IgD-negative memory B cell (primary cell): ENCODE results near the gene SLC1A2. TPM values are rescaled to one million over a fixed set of nuclear protein-coding genes. Genes with fewer than 3 reads are reported as not detected.

Experiments used
- H3K27ac Mint-ChIP-seq, 3 donors: one replicate each; pipeline ENCODE4 v1.8.0; 2020 to 2022; ENCODE audit warnings: mild to moderate bottlenecking in 3 of 3, mixed read lengths in 3 of 3, moderate library complexity in 1 of 3
- H3K27me3 Mint-ChIP-seq: one replicate; pipeline ENCODE4 v1.8.0; 2021; ENCODE audit warnings: mixed read lengths
- H3K36me3 Mint-ChIP-seq: one replicate; pipeline ENCODE4 v1.8.0; 2020; ENCODE audit warnings: mild to moderate bottlenecking, mixed read lengths
- H3K4me1 Mint-ChIP-seq, 3 donors: one replicate each; pipeline ENCODE4 v1.8.0; 2020 to 2022; ENCODE audit warnings: mixed read lengths in 3 of 3, mild to moderate bottlenecking in 1 of 3
- H3K4me3 Mint-ChIP-seq, 4 donors: one replicate each; pipeline ENCODE4 v1.8.0; 2020 to 2022; ENCODE audit warnings: mild to moderate bottlenecking in 4 of 4, mixed read lengths in 4 of 4, moderate library complexity in 3 of 4
- H3K9me3 Mint-ChIP-seq, 3 donors: one replicate each; pipeline ENCODE4 v1.8.0; 2020 to 2021; ENCODE audit warnings: mixed read lengths in 3 of 3, mild to moderate bottlenecking in 1 of 3
- polyA plus RNA-seq: library from polyadenylated mRNA; unstranded; fragments of 300-500 nt; fragmentation: Illumina TruSeq; gene quantifications from one replicate; pipeline ENCODE4 v1.2.3, GENCODE V29; 2021

SLC1A2 gene
- polyA plus RNA-seq, 1 donor from 2014 or later = not detected

GRCh38 chr11:35324183-35324886 lies 95.0 kb downstream of the SLC1A2 start:
- H3K36me3 Mint-ChIP-seq = no peaks in the 10 kb centered on the region
- H3K27me3 Mint-ChIP-seq = no peaks in the 10 kb centered on the region
- H3K27ac Mint-ChIP-seq = peak overlapping the region in 1 of 3 donors; percentile 28
- H3K4me3 Mint-ChIP-seq = no peak overlapping the region
- peaks cover 12 to 29% (median 16%) of the 10 kb centered on the region in 3 donors for H3K4me1 Mint-ChIP-seq
- peaks cover 0 to 3% (median 0%) of the 10 kb centered on the region in 3 donors for H3K9me3 Mint-ChIP-seq

- Mint-ChIP-seq H3K4me3 (no peak overlapping the region), H3K27ac (no peak overlapping the region), H3K9me3 (peaks cover 0 to 3% (median 0%) of the 10 kb centered on the region in 3 donors), H3K27me3 (no peaks in the 10 kb centered on the region), H3K4me1 (peaks cover 12 to 30% (median 24%) of the 10 kb centered on the region in 3 donors), H3K36me3 (no peaks in the 10 kb centered on the region)
Measured at GRCh38 chr11:35323076-35323868, 96.1 kb downstream of the SLC1A2 start.

GRCh38 chr11:35322318-35322979 lies 96.9 kb downstream of the SLC1A2 start:
- Mint-ChIP-seq H3K27ac (peak overlapping the region in 1 of 3 donors; percentile 5), H3K27me3 (no peaks in the 10 kb centered on the region), H3K9me3 (peaks cover 0 to 3% (median 0%) of the 10 kb centered on the region in 3 donors), H3K4me3 (peak overlapping the region in 1 of 4 donors; percentile 12), H3K36me3 (no peaks in the 10 kb centered on the region), H3K4me1 (peaks cover 8 to 25% (median 16%) of the 10 kb centered on the region in 3 donors)

GRCh38 chr11:35321532-35322317 lies 97.6 kb downstream of the SLC1A2 start:
- H3K36me3 Mint-ChIP-seq = no peaks in the 10 kb centered on the region
- no peaks in the 10 kb centered on the region for H3K27me3 Mint-ChIP-seq
- peaks cover 0 to 3% (median 0%) of the 10 kb centered on the region in 3 donors for H3K9me3 Mint-ChIP-seq
- peaks cover 6 to 27% (median 16%) of the 10 kb centered on the region in 3 donors for H3K4me1 Mint-ChIP-seq
- peak overlapping the region in 1 of 3 donors; percentile 5 for H3K27ac Mint-ChIP-seq
- H3K4me3 Mint-ChIP-seq = no peak overlapping the region

GRCh38 chr11:35321111-35321510 lies 98.2 kb downstream of the SLC1A2 start:
- no peak overlapping the region for H3K27ac Mint-ChIP-seq
- H3K27me3 Mint-ChIP-seq = no peaks in the 10 kb centered on the region
- peaks cover 0 to 3% (median 0%) of the 10 kb centered on the region in 3 donors for H3K9me3 Mint-ChIP-seq
- no peak overlapping the region for H3K4me3 Mint-ChIP-seq
- peaks cover 6 to 30% (median 20%) of the 10 kb centered on the region in 3 donors for H3K4me1 Mint-ChIP-seq
- no peaks in the 10 kb centered on the region for H3K36me3 Mint-ChIP-seq

DNA sequence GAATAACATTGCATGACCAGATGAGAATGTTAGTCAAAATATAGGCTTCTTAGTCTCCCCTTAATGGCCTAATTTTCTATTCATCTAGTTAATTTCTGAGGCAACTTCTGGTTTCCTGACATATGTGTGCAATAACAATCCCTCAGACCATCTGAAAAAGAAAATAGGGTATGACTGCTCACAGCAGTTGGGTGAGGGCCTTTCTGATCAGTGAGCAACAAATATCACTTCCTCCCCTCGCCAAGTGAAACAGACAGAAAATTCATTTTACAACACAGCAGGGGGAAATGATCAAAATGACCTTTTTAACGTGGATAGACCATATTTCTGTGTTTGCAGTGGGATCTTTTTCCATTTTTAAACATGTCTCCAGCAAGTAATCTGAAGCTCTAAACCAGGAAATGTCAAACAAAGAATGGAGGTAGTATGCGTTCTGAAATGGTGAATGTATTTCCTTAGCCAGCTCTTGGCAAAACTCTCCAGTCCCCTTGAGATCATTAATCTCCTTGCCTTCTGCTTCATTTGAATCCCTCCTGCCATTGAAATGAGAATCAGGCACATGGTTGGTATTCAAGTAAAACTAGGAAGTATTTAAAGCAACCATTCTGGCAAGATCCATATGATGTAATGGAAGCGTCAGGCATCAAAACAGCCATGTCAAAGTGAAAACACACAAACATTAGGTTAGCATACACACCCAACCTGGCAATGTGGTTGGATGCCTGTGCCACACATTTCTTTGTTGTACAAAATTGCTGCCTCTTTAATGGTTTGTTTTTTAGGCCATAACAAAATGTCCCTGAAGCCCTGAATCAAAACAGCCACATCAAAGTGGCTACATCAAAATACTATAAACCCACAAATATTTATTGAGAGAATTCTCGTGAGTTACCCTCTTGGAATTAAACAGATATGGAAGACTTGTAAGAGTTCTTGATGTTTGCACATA lies 100.1 kb downstream of the SLC1A2 start:
- H3K9me3 Mint-ChIP-seq = no peaks in the 10 kb centered on the region
- no peaks in the 10 kb centered on the region for H3K27me3 Mint-ChIP-seq
- peaks cover 8 to 34% (median 20%) of the 10 kb centered on the region in 3 donors for H3K4me1 Mint-ChIP-seq
- no peaks in the 10 kb centered on the region for H3K36me3 Mint-ChIP-seq
- H3K4me3 Mint-ChIP-seq = peak overlapping the region in 1 of 4 donors; percentile 42
- H3K27ac Mint-ChIP-seq = peak overlapping the region in 1 of 3 donors; percentile 12

GRCh38 chr11:35318309-35318708 lies 101.0 kb downstream of the SLC1A2 start:
- Mint-ChIP-seq H3K36me3 (no peaks in the 10 kb centered on the region), H3K4me1 (peaks cover 12 to 42% (median 25%) of the 10 kb centered on the region in 3 donors), H3K27ac (no peak overlapping the region), H3K27me3 (no peaks in the 10 kb centered on the region), H3K4me3 (no peak overlapping the region), H3K9me3 (no peaks in the 10 kb centered on the region)

DNA sequence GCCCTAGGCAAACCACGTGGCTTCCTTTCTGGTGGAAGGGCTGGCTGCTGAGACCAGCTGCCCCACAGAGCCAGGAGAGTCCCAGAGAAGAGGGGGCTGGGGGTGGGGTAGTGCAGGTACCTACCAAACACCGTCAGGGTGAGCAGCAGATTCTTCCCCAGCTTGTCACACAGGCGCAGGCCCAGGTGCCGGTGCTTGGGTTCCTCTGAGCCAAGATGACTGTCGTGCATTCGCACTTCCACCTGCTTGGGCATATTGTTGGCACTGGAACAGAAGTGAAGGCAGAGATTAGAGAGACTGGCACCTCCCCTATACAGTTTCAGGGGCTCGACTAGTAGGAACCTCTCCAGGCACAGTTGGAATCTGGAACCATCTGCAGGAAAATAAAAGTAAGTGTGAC lies 102.1 kb downstream of the SLC1A2 start:
- Mint-ChIP-seq H3K4me1 (peaks cover 18 to 50% (median 36%) of the 10 kb centered on the region in 3 donors), H3K4me3 (no peak overlapping the region), H3K36me3 (no peaks in the 10 kb centered on the region), H3K27me3 (no peaks in the 10 kb centered on the region), H3K27ac (no peak overlapping the region), H3K9me3 (no peaks in the 10 kb centered on the region)

- H3K4me1 Mint-ChIP-seq = peaks cover 23 to 52% (median 40%) of the 10 kb centered on the region in 3 donors
- H3K36me3 Mint-ChIP-seq = no peaks in the 10 kb centered on the region
- H3K27ac Mint-ChIP-seq = no peak overlapping the region
- H3K27me3 Mint-ChIP-seq = no peaks in the 10 kb centered on the region
- H3K4me3 Mint-ChIP-seq = no peak overlapping the region
- no peaks in the 10 kb centered on the region for H3K9me3 Mint-ChIP-seq
Measured at GRCh38 chr11:35316161-35316560, 103.2 kb downstream of the SLC1A2 start.

DNA sequence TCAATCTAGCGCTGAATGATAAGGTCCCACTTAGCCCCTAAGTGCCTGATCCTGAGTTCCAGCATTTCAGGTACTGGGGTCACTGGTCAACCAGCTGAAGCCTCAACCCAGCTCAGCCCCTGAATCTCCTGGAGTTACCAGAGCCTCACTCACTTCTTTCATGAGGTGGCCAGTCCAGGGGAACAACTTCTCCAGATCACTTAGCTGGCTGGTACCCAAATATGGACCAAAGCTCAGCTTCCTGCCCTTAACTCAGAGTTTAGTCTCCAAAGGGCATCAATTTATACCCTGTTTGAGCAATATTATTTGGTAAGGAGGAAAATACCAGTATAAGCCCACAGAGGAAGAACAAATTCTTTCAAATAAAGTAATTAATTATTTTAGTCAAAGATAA lies 105.6 kb downstream of the SLC1A2 start:
- H3K27ac Mint-ChIP-seq = peak overlapping the region; percentile 28 to 91 (median 86)
- no peaks in the 10 kb centered on the region for H3K27me3 Mint-ChIP-seq
- H3K36me3 Mint-ChIP-seq = no peaks in the 10 kb centered on the region
- H3K9me3 Mint-ChIP-seq = no peaks in the 10 kb centered on the region
- H3K4me3 Mint-ChIP-seq = peak overlapping the region in 3 of 4 donors; percentile 2 to 88 (median 49)
- peaks cover 18 to 44% (median 32%) of the 10 kb centered on the region in 3 donors for H3K4me1 Mint-ChIP-seq

DNA sequence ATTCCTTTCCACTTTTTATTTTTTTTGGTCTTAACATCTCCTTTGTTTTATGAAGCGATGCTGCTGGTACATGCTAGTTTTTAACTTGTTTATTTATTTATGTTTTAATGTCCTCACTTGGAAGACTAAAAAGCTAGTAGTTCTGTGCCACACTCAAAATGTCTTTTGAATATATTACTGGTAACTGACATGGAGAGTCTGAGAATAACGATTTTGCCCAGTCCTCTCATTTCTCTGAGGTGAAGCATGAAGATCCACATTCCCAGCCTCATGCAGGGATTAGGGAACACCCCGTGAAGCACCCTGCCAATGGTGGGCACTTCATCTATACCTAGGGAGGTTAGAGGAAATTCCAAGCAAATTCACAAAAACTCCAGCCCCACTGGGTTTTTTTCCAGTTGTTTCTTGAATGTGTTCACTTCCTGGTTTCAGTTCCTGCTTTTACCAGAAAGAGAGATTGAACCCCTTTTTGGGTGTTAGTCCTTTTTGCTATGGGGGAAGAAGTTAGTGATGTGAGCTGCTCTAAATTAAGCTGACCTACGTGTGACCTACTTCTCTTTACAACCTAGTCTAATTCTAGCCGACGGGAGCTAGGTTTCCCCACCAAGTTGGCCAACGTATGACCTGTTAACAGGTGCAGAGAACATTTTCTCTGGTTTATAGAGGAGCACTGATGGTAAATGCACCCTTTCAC lies 106.1 kb downstream of the SLC1A2 start:
- peak overlapping the region; percentile 2 to 88 (median 26) for H3K4me3 Mint-ChIP-seq
- no peaks in the 10 kb centered on the region for H3K36me3 Mint-ChIP-seq
- no peaks in the 10 kb centered on the region for H3K27me3 Mint-ChIP-seq
- peak overlapping the region; percentile 28 to 91 (median 86) for H3K27ac Mint-ChIP-seq
- peaks cover 18 to 41% (median 29%) of the 10 kb centered on the region in 3 donors for H3K4me1 Mint-ChIP-seq
- no peaks in the 10 kb centered on the region for H3K9me3 Mint-ChIP-seq

GRCh38 chr11:35311331-35311730 lies 108.0 kb downstream of the SLC1A2 start:
- H3K36me3 Mint-ChIP-seq = no peaks in the 10 kb centered on the region

GRCh38 chr11:35308157-35308556 lies 111.2 kb downstream of the SLC1A2 start:
- Mint-ChIP-seq H3K27me3 (no peaks in the 10 kb centered on the region), H3K4me1 (peaks cover 17 to 24% (median 20%) of the 10 kb centered on the region in 3 donors), H3K27ac (no peak overlapping the region)

More at GRCh38 chr11:35311331-35311730, 108.0 kb downstream of the SLC1A2 start:
- Mint-ChIP-seq H3K4me1 (peaks cover 18 to 33% (median 22%) of the 10 kb centered on the region in 3 donors), H3K9me3 (no peaks in the 10 kb centered on the region), H3K4me3 (peak overlapping the region in 2 of 4 donors; percentile 74 to 75), H3K27me3 (no peaks in the 10 kb centered on the region), H3K27ac (peak overlapping the region in 2 of 3 donors; percentile 29 to 61)

More at GRCh38 chr11:35308157-35308556, 111.2 kb downstream of the SLC1A2 start:
- no peaks in the 10 kb centered on the region for H3K9me3 Mint-ChIP-seq
- H3K36me3 Mint-ChIP-seq = no peaks in the 10 kb centered on the region
- peak overlapping the region in 1 of 4 donors; percentile 28 for H3K4me3 Mint-ChIP-seq
